GM19395 (cell line): ENCODE data around the gene PITHD1.
"Not testable (repeated sequence)": the region's sequence is repeated elsewhere in the genome, so short reads cannot be mapped to it uniquely, and the experiment has no call there.

ENCODE experiments used
- ATAC-seq: cut with Tn5 transposase; IDR thresholded peaks from one replicate; pipeline ENCODE4 v1.9.1; 2021; ENCODE audit warnings: mild to moderate bottlenecking, moderate library complexity; ENCODE audit not compliant: unreplicated experiment

PITHD1 gene, protein sequence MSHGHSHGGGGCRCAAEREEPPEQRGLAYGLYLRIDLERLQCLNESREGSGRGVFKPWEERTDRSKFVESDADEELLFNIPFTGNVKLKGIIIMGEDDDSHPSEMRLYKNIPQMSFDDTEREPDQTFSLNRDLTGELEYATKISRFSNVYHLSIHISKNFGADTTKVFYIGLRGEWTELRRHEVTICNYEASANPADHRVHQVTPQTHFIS

GRCh38 chr1:23777979-23778814, at the start of gene PITHD1:
PITHD1 (plus strand) TSS chr1:23778418; CDS start chr1:23778516, 98 bp downstream.
- peak; percentile 68 for ATAC-seq

DNA sequence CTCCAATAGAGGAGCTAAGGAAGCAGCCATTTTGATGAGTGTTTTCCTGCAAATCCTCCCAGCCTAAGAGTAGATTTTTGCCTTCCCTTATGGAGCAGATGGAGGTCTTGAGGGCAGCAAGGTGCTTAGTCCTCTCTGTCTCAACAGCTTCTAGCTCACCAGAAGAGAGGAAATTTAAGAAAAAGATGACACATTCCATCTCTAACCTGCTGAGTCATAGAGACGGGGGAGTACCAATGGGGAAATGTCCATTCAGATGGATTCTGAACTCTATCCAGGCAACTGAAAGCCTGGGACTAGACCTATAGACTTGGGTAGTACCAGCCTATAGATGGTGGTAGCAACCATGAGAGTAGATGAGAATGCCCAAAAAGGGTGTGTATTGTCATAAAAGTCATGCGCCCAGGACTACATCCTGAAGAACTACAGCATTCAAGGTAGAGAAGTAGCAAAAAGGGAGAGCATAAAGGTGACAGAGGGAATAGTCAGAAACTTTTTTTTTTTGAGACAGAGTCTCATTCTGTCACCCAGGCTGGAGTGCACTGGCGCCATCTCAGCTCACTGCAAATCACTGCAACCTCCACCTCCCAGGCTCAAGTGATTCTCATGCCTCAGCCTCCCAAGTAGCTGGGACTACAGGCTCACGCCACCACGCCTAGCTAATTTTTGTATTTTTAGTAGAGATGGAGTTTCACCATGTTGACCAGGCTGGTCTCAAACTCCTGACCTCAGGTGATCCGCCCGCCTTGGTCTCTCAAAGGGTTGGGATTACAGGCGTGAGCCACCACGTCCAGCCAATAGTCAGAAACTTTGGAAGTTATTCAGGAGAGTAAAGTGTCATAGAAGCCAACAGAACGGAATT, 45.6 kb upstream of the PITHD1 start:
- no peak for ATAC-seq

DNA sequence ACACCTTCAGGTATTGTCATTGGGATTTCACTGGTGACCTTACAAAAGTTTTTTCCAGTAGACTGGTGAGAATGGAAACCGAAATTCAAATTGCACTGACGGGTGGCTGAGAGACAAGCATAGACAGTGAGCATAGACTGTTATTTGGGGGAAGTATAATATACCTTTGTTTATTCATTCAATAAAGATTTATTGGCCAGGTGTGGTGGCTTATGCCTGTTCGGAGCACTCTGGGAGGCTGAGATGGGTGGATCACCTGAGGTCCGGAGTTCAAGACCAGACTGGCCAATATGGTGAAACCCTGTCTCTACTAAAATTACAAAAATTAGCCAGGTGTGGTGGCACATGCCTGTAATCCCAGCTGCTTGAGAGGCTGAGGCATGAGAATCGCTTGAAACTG, 44.9 kb upstream of the PITHD1 start:
- ATAC-seq, result not testable (repeated sequence)

DNA sequence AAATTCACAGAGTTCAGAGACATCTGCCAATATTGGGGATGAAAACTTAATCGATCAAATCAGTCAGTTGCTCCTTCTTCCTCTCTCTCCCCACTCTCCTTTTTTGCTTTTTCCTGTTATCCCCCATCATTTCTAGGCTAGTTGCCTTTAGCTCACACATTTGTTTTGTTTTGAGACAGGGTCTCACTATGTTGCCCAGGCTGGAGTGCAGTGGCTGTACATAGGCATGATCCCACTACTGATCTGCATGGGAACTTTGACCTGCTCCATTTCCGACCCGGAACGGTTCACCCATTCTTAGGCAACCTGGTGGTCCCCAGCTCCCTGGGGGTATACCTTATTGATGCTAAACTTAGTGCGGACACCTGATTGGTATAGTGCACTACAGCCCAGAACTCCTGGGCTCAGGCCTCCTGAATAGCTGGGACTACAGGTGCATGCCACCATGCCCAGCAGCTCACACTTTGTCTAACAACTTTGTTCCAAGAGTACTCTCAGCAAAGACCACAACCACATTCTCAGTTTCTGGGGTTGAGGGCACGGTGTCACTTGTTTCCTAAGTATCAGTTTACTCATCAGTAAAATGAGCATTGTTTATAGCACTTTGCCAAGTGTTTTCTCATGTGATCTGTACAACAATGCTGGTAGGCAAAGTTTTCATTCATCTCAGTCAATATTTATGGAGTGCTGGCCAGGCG, 41.6 kb upstream of the PITHD1 start:
- ATAC-seq, result no peak

DNA sequence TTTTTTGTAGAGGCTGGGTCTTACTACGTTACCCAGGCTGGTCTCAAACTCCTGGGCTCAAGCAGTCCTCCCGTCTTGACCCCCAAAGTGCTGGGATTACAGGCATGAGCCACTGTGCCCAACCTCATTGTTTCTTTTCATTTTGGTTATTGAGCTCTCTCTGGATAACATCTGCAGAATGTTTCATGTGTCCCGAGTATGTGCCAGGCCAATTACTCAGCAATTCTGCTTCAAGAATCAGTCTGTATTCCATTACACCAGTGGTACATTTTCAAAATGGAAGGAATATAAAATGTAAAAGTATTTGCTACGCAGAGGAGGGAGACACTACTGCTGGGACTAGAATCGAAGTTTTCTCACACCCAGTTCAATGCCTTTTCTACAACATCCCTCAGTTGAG, 36.6 kb upstream of the PITHD1 start:
- no peak for ATAC-seq

GRCh38 chr1:23742670-23743286, 35.4 kb upstream of the PITHD1 start:
- ATAC-seq, result no peak

DNA sequence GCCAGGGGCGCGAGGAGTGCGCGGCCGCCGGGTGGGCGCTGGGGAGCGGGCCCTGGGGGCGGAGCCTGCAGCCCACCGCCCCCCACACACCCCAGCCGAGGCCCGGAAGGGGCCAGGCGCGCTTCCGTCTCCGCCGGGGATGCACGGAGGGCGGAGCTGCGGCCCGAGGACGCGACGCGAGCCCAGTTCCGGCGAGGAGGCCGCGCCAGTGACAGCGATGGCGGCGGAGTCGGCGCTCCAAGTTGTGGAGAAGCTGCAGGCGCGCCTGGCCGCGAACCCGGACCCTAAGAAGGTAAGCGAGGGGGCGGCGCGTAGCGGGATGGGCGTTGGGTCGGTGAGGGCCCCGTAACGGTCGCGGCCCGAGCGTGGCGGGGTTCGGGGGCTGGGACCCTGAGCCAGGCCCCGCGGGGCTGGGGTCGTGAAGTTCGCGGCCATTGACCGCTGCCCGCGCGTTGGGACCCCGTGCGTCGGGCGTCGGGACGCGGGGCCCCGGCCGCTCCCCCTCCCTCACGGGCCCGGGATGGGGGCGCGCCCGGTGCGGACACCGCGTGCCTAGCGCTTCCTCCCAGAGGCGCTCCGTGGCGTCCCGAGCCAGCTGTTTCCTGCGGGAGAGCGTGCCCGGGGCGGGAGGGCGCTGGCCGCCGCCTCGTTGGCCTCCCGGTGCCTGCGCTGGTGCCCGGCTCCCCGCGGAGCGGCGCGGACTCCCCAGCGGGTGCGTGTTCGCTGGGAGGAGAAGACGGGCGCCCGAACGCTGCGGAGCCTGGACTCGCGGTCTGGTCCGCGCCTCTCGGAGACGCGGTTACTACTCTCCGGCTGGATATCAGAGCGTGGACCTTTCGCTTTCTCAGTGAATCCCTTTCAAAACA, 34.7 kb upstream of the PITHD1 start, which contains the start of gene ELOA:
Gene ELOA (plus strand): TSS at position 185 of the 866 bp plus-strand sequence. CDS start 33 bp downstream, at position 218.
- ATAC-seq, result peak; percentile 71

GRCh38 chr1:23745515-23745914, 32.7 kb upstream of the PITHD1 start:
- no peak for ATAC-seq

DNA sequence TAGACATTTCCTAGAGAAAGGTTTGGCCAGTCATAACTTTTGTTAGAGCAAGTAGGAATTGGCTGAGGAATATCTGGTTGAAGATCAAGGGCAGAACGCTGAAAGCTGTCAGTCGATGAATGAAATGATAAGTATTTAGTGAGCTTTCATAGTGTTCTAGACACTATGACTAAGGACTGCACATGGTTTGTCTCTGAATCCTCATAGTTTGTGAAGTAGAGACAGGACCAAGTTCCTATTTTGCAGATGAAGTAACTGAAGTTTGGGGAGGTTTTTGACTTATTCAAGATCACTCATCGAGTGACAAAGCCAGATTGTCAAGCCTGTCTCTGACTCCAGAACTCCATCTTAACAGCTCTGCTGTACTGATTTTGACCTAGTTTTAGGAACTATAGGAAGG, 30.2 kb upstream of the PITHD1 start:
- no peak for ATAC-seq

DNA sequence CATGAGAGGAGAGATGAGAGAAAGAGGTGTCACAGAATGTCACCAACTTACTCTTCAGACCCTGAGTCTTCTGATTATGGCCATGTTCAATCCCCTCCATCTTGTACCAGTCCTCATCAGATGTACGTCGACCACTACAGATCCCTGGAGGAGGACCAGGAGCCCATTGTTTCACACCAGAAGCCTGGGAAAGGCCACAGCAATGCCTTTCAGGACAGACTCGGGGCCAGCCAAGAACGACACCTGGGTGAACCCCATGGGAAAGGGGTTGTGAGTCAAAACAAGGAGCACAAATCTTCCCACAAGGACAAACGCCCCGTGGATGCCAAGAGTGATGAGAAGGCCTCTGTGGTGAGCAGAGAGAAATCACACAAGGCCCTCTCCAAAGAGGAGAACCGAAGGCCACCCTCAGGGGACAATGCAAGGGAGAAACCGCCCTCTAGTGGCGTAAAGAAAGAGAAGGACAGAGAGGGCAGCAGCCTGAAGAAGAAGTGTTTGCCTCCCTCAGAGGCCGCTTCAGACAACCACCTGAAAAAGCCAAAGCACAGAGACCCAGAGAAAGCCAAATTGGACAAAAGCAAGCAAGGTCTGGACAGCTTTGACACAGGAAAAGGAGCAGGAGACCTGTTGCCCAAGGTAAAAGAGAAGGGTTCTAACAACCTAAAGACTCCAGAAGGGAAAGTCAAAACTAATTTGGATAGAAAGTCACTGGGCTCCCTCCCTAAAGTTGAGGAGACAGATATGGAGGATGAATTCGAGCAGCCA, 27.0 kb upstream of the PITHD1 start:
- no peak for ATAC-seq

DNA sequence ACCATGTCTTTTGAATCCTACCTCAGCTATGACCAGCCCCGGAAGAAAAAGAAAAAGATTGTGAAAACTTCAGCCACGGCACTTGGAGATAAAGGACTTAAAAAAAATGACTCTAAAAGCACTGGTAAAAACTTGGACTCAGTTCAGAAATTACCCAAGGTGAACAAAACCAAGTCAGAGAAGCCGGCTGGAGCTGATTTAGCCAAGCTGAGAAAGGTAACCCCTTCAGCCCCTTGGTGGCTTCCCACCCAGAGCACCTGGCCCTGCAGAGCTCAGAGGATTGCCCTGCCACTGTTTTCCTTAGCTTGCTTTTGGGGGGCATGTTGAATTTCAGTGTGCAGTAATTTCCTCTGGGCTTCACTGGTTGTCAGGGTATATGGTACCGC, 26.4 kb upstream of the PITHD1 start:
- no peak for ATAC-seq

- ATAC-seq, result no peak
Measured at GRCh38 chr1:23752909-23753308, 25.3 kb upstream of the PITHD1 start.

- ATAC-seq, result no peak
Measured at GRCh38 chr1:23756676-23757075, 21.5 kb upstream of the PITHD1 start.

DNA sequence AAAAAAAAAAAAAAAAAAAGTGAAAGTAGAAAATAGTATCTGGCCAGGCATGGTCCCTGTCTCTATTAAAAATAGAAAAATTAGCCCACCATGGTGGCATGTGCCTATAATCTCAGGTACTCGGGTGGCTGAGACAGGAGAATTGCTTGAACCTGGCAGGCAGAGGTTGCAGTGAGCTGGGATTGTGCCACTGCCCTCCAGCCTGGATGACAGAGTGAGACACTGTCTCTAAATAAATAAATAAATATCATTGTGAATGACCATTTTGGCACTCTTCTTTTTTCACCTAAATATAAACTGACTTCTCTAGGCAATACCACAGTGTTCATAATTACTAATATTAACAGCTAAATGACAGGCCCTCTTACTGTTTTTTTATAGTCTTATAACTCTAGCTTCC, 20.4 kb upstream of the PITHD1 start:
- ATAC-seq, result no peak

DNA sequence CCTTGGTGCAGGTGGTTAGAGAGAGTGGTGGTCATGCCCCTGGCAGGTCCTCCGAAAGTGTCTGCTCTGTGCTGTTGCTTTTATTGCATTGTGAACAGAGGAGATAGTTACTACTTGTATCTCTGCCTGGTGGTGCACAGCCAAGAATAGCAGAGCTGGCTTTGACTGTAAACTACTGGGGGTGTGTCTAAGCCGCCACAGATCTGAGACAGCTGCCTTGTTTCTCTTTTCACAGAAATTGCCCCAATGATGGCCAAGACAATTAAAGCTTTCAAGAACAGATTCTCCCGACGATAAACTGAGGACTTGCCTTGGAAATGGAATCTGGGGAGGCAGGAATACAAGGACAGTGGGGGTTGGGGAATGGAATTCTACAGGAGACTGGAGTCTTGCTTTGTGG, 18.9 kb upstream of the PITHD1 start:
- ATAC-seq, result no peak

GRCh38 chr1:23763041-23763577, 15.1 kb upstream of the PITHD1 start:
- no peak for ATAC-seq

GRCh38 chr1:23768733-23769132, 9.5 kb upstream of the PITHD1 start:
- ATAC-seq, result no peak

- ATAC-seq, result no peak
Measured at GRCh38 chr1:23772049-23772853, 6.0 kb upstream of the PITHD1 start.
